Mucosa of stomach (tissue), 1 donor: Measurements from ENCODE around the gene TMEM181.
A peak's percentile ranks its signal among the peaks of the same experiment; 100 is the strongest.

Source experiments
- H3K27me3 ChIP-seq: one replicate; pipeline ENCODE4 v1.7.0; 2013; ENCODE audit warnings: mild to moderate bottlenecking, low read length; ENCODE audit not compliant: control insufficient read depth, insufficient read depth
- H3K36me3 ChIP-seq: one replicate; pipeline ENCODE4 v1.7.0; 2013; ENCODE audit warnings: low read length; ENCODE audit not compliant: control insufficient read depth, insufficient read depth
- H3K4me1 ChIP-seq: one replicate; pipeline ENCODE4 v1.7.0; 2013; ENCODE audit warnings: mild to moderate bottlenecking, low read length; ENCODE audit not compliant: control insufficient read depth, insufficient read depth
- H3K4me3 ChIP-seq: one replicate; pipeline ENCODE4 v1.7.0; 2013; ENCODE audit warnings: low read length
- H3K9ac ChIP-seq: one replicate; pipeline ENCODE4 v1.7.0; 2013; ENCODE audit warnings: mild to moderate bottlenecking, low read length, moderate library complexity
- H3K9me3 ChIP-seq: one replicate; pipeline ENCODE4 v1.7.0; 2013; ENCODE audit warnings: mild to moderate bottlenecking, low read length, moderate library complexity; ENCODE audit not compliant: control insufficient read depth
- donor health status: Pancreatic carcinoma.

TMEM181 gene

DNA sequence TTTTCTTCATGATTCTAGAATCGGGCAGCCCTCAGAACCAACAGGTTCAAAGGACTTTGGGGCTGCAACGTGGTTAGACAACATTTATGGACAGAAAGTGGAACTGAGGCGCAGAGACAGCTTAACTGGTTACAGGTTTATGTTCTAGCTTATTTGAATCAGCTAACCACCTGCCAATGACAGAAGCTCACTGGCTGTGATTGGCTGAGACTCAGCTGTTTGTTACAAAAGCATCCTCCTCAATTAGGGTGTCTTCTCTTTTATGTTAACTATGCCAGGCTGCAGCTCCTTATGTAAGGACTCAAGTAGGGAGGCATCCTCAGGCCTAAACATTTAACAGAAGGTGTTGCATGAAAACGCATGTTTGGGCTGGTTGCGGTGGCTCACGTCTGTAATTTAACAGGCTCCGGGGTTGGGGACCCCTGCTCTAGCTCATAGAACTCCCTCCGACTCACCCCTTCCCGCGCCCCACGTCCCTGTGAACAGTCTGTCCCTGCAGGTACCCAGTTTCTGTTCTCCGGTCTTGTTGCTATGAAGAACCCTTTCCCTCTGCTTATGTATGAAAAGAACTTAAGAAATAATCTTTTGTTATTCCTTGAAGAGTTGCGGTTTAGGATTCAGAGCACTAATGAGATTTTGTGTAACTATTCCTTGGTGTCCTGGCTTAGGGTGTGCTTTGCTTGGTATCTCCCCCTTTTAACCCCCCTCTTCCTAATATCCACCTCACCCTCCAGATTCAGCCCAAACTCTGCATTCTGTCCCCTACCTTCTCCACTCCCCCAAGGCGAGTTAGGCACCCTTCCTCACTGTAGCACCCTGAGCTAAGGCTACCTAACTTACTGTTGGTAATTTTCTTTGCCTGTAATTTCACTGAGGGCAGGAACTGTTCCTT is 1.2 kb upstream of the TMEM181 start:
- no peaks in the 10 kb centered on the region for H3K27me3 ChIP-seq
- no peak overlapping the region for H3K4me3 ChIP-seq
- H3K9ac ChIP-seq = no peak overlapping the region
- peaks cover 38% of the 10 kb centered on the region for H3K4me1 ChIP-seq
- H3K36me3 ChIP-seq = no peaks in the 10 kb centered on the region
- no peaks in the 10 kb centered on the region for H3K9me3 ChIP-seq

DNA sequence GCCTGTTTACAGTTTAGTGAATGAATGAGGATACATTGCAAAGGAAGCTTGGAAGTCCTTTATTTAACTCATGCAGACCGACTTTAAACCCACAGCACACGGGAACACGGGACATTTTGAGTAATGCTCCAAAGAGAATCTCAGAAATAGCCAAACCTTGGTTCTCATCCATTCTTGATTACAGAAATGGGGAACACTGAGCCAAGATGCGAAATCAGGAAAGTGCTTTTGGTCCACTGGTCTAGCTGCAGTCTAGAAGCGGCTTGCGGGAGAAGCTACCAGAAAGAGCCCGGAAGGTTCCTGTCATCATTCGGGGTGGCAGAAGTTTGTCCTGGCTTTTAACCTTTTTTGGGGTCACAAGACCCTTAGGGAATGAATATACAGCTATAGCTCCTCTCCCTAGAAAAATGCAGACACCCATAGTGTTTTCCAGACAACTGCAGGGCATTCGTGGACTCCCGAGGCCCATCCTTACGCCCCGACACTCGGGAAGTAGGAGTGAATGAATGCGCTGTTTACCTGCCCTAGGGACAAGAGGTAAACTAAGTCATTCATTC is 475 bp upstream of the TMEM181 start:
- no peaks in the 10 kb centered on the region for H3K9me3 ChIP-seq
- H3K4me1 ChIP-seq = peaks cover 46% of the 10 kb centered on the region
- no peaks in the 10 kb centered on the region for H3K27me3 ChIP-seq
- peaks cover 3% of the 10 kb centered on the region for H3K36me3 ChIP-seq
- peak overlapping the region; percentile 89 for H3K9ac ChIP-seq
- H3K4me3 ChIP-seq = peak overlapping the region; percentile 72

DNA sequence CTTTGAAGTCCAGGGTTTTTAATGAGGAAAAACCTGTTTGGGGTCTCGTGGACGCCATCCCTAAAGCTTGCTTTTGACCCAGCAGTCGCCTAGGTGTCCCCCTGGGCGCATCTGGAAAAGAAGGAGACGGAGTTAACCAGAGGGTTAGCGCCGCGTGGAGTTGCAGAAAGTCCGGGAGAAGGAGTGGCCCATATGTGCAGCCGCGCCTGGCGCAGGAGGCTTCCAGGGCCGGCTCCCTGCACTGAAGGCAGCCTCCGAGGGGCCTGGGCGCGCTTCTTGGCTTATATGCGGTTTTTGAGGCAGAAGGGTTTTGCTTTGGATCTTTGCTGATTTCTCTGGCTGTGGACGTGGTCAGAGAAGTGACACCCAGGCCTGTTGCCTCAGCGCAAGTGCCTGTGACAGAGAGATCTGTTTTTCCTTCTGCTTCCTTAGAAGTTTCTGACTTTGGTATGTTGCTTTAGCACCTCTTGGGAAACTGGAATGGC is 987 bp downstream of the TMEM181 start:
- peak overlapping the region; percentile 72 for H3K4me3 ChIP-seq
- H3K27me3 ChIP-seq = no peaks in the 10 kb centered on the region
- peaks cover 3% of the 10 kb centered on the region for H3K36me3 ChIP-seq
- H3K4me1 ChIP-seq = peaks cover 43% of the 10 kb centered on the region
- H3K9me3 ChIP-seq = no peaks in the 10 kb centered on the region
- peak overlapping the region; percentile 79 for H3K9ac ChIP-seq

DNA sequence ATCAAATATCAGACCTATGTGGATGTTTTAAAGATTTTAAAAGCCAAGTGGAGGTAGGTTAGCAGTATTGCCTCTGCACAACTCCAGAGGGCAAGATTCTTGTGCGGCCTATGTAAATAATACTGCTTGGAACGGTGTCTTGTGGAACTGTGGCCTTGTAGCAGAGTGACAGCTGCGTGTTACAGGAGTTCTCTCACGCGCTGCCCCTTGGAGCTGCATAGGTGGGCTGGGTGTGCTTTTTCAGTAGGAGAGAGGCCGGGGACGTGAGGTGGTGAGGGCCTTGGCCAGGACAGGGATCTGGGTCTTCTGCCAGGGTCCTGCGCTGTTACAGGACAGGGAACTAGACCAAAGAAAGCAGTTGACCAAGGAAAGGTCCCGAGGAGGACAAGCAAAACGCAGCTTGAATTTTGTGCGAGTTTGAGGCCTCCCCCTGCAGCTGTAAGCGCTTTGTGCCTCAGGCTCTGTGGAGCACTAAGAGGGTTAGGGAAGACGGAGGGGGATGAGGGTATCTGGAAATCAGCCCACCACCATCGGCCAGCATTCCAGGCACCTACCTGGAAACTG is 1.5 kb downstream of the TMEM181 start:
- peaks cover 43% of the 10 kb centered on the region for H3K4me1 ChIP-seq
- H3K36me3 ChIP-seq = peaks cover 3% of the 10 kb centered on the region
- H3K27me3 ChIP-seq = no peaks in the 10 kb centered on the region
- peak overlapping the region; percentile 79 for H3K9ac ChIP-seq
- no peaks in the 10 kb centered on the region for H3K9me3 ChIP-seq
- peak overlapping the region; percentile 72 for H3K4me3 ChIP-seq

DNA sequence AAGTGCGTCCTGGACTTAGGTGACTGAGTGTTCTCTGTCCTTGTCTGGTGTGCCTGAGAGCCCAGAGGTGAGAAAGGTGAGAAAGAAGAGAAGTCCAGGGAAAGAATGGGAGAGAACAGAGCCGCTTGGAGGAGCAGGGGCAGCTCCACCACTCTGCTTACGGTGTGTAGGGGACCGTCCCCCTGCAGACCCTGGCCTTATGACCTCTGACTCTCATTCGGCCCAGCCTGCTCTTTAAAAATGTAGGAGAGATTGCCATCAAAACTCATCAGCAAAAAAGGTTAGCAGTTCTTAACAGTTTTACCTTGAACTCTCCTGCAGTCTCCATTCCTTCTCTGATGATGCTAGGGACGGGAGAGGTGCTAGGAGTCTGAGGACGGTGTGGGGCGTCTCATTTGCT is 2.0 kb downstream of the TMEM181 start:
- Histone ChIP-seq H3K9me3 (no peaks in the 10 kb centered on the region), H3K4me1 (peaks cover 43% of the 10 kb centered on the region), H3K27me3 (no peaks in the 10 kb centered on the region), H3K4me3 (peak overlapping the region; percentile 72), H3K36me3 (peaks cover 3% of the 10 kb centered on the region), H3K9ac (peak overlapping the region; percentile 79)

DNA sequence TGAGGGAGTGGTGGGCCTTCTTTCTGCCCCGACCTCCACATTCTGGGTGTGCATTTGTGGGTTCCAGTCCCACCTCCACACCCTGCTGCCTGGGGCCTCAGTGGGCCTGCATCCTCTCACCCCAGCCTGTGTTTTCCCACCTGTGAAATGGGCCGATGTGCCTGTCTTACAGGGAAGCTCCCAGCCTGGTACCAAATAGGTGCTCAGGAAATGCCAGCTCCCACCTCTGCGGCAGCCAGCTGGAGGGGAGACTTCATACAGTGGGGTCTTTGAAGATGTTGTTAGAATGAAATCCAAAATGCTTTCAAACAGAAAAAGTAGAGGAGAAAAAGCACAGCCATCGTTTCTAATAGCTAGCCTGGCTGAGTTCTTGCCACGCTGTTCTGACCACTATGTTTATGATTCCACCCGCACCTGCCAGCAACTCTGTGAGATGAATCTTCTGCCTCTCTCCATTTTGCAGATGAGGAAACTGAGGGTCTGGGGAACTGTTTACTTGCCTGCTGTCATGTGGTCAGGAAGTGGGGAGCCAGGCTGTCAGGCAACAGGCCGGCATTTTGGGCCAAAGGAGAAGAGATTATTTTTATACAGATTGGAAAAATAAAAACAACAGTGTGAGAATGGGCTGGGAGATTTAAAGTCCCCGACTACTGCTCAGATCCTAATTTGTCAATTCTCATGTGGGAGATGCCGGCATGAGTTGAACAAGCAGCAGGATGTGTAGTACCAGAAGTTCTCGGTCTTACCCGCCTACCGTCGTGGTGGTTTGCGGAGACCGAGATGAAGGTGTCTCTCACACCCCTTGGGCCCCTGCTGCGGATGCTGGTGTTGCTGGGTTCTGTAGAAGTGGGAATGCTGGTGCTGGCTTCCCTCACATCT is 4.6 kb downstream of the TMEM181 start:
- H3K4me1 ChIP-seq = peaks cover 41% of the 10 kb centered on the region
- no peak overlapping the region for H3K4me3 ChIP-seq
- no peaks in the 10 kb centered on the region for H3K9me3 ChIP-seq
- peaks cover 3% of the 10 kb centered on the region for H3K36me3 ChIP-seq
- H3K9ac ChIP-seq = peak overlapping the region; percentile 25
- H3K27me3 ChIP-seq = no peaks in the 10 kb centered on the region

DNA sequence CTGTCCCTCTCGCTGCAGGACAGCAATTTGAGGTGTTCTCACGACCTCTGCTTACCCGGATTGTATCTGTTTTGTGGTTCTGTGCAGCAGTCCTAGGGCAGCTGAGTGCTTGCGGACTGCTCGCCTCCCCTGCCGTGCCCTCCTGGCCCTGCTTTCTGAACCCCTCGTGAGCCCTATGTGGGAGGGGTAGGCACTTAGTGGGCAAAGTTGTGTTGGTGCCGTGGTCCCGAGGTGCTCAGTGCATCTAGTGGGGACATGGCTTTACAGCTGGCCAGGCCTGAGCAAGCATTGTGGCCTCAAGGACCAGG is 5.2 kb downstream of the TMEM181 start:
- no peak overlapping the region for H3K4me3 ChIP-seq

DNA sequence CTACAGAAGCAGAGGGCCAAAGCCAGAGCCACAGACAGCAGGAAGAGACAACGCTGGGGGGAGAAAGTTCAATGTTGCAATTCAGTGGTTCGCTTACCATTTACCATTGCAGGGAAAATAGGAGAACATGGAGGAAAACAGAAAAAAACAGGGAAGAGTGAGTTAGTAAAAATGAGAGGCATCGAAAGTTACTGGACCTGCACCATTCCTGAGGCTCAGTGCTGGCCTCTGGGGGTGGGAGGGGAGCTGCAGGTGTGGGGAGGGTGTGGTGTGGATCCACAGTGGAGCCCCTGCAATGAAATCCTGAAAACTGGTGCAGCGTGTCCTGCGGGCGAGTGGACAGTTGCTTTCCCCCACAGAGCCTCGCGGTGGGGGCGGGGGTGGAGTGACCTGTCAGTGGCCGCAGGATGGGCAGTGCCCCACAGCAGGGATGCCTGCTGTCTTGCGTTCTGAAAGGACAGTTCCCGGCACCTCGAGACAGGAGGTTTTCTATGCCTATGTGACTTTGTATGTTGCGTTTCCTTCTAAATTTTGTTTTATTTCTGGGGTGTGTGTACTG is 5.7 kb downstream of the TMEM181 start:
- peaks cover 39% of the 10 kb centered on the region for H3K4me1 ChIP-seq

More for the DNA sequence above, 5.2 kb downstream of the TMEM181 start:
- H3K27me3 ChIP-seq = no peaks in the 10 kb centered on the region
- peaks cover 3% of the 10 kb centered on the region for H3K36me3 ChIP-seq
- H3K4me1 ChIP-seq = peaks cover 39% of the 10 kb centered on the region
- peak overlapping the region; percentile 25 for H3K9ac ChIP-seq
- no peaks in the 10 kb centered on the region for H3K9me3 ChIP-seq

DNA sequence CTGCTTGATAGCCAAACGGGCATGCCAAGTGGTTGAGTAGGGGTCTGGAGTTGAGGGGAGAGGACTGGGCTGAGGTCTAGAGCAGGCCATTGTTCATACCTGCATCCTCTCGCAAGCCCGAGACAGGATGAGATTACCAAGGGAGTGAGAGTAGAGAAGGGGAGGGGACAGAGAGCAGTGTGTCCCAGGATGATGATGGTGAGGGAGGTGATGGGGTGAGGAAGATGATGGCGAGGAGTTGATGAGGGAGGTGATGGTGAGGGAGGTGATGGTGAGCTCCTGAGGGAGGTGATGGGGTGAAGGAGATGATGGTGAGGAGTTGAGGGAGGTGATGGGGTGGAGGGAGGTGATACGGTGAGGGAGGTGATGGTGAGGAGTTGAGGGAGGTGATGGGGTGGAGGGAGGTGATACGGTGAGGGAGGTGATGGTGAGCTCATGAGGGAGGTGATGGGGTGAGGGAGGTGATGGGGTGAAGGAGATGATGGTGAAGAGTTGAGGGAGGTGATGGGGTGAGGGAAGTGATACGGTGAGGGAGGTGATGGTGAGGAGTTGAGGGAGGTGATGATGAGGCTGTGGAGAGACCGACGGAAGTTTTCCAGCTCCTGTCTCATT is 6.4 kb downstream of the TMEM181 start:
- Histone ChIP-seq H3K9me3 (no peaks in the 10 kb centered on the region), H3K4me3 (no peak overlapping the region), H3K36me3 (peaks cover 3% of the 10 kb centered on the region), H3K9ac (no peak overlapping the region), H3K27me3 (no peaks in the 10 kb centered on the region), H3K4me1 (peaks cover 36% of the 10 kb centered on the region)

More for the DNA sequence above, 5.7 kb downstream of the TMEM181 start:
- H3K9ac ChIP-seq = no peak overlapping the region
- H3K36me3 ChIP-seq = peaks cover 3% of the 10 kb centered on the region
- H3K9me3 ChIP-seq = no peaks in the 10 kb centered on the region
- no peaks in the 10 kb centered on the region for H3K27me3 ChIP-seq
- no peak overlapping the region for H3K4me3 ChIP-seq

DNA sequence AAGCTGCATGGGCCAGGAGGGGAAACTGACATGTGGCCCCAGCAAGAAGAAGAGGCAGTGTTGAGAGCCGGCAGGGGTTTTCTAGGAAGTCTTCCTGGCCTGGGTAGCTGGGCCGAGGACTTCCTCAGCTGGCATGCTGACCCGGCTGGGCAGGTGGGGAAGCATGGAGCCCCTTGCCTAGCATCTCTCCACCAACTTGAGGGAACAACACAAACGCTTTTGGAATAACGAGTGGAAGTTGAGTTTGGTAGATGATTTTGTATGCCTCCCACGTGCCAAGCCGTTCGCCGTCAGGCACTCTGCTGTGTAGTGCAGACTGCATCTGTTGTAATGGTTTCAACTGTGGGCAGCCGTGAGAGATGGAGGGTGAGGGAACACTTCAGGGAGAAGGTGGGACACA is 7.3 kb downstream of the TMEM181 start:
- H3K4me1 ChIP-seq = peaks cover 35% of the 10 kb centered on the region
- H3K9me3 ChIP-seq = no peaks in the 10 kb centered on the region
- peaks cover 3% of the 10 kb centered on the region for H3K36me3 ChIP-seq
- H3K4me3 ChIP-seq = no peak overlapping the region
- H3K9ac ChIP-seq = no peak overlapping the region
- H3K27me3 ChIP-seq = no peaks in the 10 kb centered on the region

DNA sequence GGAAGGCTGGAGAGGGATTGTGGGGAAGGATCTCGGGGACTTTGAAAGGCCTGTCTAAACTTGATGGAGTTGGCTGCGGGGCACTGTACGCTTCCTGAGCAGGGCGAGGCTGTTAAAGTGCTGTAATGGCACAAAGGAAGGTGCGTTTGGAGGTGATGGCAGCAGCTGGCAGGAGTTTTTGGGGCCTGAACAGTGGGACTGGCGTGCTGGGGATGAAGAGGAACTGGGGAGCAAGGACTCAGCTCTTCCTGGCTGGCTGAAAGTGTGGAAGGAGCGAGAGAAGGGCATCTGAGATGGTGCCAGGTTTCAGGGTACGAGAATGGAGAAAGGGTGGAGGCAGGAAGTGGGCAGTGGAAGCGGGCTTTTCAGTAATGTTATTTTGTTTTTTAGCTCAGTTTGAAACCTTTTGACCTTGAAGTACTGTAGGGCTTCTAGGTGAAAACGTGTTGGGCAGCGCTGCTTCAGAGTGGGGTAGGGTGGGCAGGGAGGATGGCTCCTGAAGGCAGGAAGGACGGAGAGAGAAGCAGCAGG is 8.0 kb downstream of the TMEM181 start:
- H3K9me3 ChIP-seq = no peaks in the 10 kb centered on the region
- no peak overlapping the region for H3K4me3 ChIP-seq
- no peak overlapping the region for H3K9ac ChIP-seq
- H3K36me3 ChIP-seq = peaks cover 3% of the 10 kb centered on the region
- no peaks in the 10 kb centered on the region for H3K27me3 ChIP-seq
- H3K4me1 ChIP-seq = peaks cover 35% of the 10 kb centered on the region
